ENCODE data around the gene NOD1.

- TF ChIP-seq CTCF (IDR thresholded peaks at IDR 0.05), result no peak
- no peak for TF ChIP-seq POLR2A (IDR thresholded peaks at IDR 0.05)
Measured at GRCh38 chr7:30391806-30392205, 86.8 kb downstream of the NOD1 start.
